22Rv1 (cell line): ENCODE measurements around the gene GXYLT2.

Experiments used
- ZFX ChIP-seq: fragments of 450-650 bp; IDR thresholded peaks from 2 replicates; pipeline ENCODE4 v1.6.1; 2017; ENCODE audit warnings: antibody characterized with exemption, borderline replicate concordance
- TF ChIP-seq, protein P1 (sequence below): fragments of 450-650 bp; IDR thresholded peaks from 2 replicates; pipeline ENCODE4 v1.5.1; 2017; ENCODE audit warnings: mild to moderate bottlenecking

DNA sequence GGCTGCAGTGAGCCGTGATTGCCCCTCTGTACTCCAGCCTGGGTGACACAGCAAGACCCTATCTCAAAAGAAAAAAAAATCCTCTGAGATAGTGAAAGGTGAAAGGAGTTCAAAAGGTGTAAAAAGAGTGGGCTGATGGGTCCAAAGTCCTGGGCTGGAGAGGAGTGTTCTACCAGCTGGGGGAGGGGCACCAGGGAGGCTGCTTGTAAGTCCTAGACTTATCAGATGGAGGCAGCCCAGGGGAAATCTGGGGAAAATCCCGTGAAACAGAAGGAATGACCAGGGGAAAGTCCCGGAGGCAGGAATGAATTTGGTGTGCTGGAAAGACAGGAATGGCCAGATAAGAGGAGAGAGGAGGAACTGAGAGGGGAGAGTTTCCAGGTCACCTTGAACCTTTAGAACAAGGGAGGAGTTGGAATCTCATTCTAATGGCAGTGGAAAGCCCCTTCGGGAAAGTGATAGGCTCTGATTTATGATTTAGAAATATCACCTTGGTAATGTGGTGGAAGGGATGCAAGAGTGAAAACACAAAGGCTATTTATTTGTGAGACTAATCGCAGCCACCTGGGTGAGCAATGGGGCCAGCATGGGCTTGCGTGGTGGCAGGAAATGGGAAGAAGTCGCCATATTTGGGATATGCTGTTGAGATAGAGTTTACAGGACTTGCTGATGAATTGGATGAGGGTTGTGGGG is 85.3 kb downstream of the GXYLT2 start:
- TF ChIP-seq, protein P1, sequence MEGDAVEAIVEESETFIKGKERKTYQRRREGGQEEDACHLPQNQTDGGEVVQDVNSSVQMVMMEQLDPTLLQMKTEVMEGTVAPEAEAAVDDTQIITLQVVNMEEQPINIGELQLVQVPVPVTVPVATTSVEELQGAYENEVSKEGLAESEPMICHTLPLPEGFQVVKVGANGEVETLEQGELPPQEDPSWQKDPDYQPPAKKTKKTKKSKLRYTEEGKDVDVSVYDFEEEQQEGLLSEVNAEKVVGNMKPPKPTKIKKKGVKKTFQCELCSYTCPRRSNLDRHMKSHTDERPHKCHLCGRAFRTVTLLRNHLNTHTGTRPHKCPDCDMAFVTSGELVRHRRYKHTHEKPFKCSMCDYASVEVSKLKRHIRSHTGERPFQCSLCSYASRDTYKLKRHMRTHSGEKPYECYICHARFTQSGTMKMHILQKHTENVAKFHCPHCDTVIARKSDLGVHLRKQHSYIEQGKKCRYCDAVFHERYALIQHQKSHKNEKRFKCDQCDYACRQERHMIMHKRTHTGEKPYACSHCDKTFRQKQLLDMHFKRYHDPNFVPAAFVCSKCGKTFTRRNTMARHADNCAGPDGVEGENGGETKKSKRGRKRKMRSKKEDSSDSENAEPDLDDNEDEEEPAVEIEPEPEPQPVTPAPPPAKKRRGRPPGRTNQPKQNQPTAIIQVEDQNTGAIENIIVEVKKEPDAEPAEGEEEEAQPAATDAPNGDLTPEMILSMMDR, result no peak
- TF ChIP-seq ZFX, result no peak
